Tibial nerve (tissue), 4 donors: ENCODE data around the gene OPCML.

Source experiments
- CTCF ChIP-seq, 5 experiments: fragments of 200-600 bp in 3 of 5; fragments of 450-650 bp in 2 of 5; sonication (generic) in 3 of 5; IDR thresholded peaks; one replicate each; pipeline ENCODE4 v1.5.1; 2016 to 2019; ENCODE audit warnings: antibody characterized with exemption in 5 of 5, mild to moderate bottlenecking in 3 of 5, moderate library complexity in 2 of 5
- EP300 ChIP-seq, 2 donors: sonication (generic); formaldehyde crosslinking; IDR thresholded peaks; one replicate each; pipeline ENCODE4 v1.6.1; 2017; ENCODE audit warnings: antibody characterized with exemption in 2 of 2, mild to moderate bottlenecking in 1 of 2
- POLR2A ChIP-seq, 2 donors: fragments of 450-650 bp; IDR thresholded peaks; one replicate each; pipeline ENCODE4 v1.6.1; 2017; ENCODE audit warnings: antibody characterized with exemption in 2 of 2, mild to moderate bottlenecking in 2 of 2, moderate library complexity in 2 of 2

- TF ChIP-seq CTCF (IDR thresholded peaks at IDR 0.05) (no peak), POLR2A (IDR thresholded peaks at IDR 0.05) (no peak), EP300 (IDR thresholded peaks at IDR 0.05) (no peak)
These were observed 787.0 kb downstream of the OPCML start for GRCh38 chr11:132745306-132745705.
